ENCODE measurements around the gene IFI27L2. TPM values are rescaled to one million over a fixed set of nuclear protein-coding genes. Genes with fewer than 3 reads are reported as not detected.

Gene IFI27L2
- total RNA-seq, 4 donors from 2014 or later, result 7.8 to 97.8 (median 23.1) TPM

DNA sequence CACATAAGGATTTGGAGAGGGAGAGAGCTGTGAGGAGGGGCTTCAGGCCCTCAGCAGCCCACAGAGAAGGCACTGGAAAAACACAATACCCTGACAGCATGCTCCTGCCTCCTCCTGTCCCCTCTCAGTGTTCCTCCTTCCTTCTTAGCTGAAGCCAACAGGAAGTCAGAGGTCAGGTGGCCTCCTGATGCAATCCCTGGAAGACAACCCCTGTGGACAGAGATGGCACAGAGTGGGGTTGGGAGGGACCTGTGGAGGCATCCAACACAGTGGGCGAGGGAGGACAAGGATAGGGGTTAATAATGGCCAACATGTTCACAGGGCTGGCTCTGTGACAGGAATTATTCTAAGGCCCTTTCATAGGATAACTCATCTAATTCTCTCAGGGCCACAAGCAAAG is 15.4 kb upstream of the IFI27L2 start:
- H3K27ac ChIP-seq, result no peak overlapping the region
- intact Hi-C loops (cut with DNase I), result no loop called here
- WGBS, 2 donors, result 79 to 90% methylated on average over 1 of the region's 1 CpG

DNA sequence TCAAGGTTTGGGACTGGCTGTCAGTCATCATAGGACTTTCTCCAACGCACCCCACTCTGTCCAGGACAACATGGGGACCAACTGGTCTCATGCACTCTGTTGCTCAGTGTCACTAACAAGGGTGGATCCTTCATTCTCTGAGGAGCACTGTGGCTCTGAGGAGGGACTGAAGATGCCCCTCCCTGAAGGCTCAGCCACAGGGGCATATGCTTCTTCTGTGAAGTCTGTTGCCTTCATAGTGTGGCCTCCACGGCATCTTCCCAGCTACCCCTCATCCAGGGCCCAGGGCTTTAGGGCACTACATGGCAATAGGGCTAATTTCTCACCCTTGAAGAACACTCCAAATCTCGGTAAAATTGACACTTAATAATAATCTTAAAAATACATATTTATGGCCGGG is 14.3 kb upstream of the IFI27L2 start:
- no peak overlapping the region for H3K4me3 ChIP-seq (replicated peaks in 1 of 3)
- 83 to 84% methylated on average over 4 of the region's 4 CpGs for WGBS, 2 donors
- H3K27me3 ChIP-seq, result no peaks in the 10 kb centered on the region
- no peaks in the 10 kb centered on the region for H3K9me3 ChIP-seq
- no peak for TF ChIP-seq POLR2A (IDR thresholded peaks at IDR 0.05)
- TF ChIP-seq, protein P1, sequence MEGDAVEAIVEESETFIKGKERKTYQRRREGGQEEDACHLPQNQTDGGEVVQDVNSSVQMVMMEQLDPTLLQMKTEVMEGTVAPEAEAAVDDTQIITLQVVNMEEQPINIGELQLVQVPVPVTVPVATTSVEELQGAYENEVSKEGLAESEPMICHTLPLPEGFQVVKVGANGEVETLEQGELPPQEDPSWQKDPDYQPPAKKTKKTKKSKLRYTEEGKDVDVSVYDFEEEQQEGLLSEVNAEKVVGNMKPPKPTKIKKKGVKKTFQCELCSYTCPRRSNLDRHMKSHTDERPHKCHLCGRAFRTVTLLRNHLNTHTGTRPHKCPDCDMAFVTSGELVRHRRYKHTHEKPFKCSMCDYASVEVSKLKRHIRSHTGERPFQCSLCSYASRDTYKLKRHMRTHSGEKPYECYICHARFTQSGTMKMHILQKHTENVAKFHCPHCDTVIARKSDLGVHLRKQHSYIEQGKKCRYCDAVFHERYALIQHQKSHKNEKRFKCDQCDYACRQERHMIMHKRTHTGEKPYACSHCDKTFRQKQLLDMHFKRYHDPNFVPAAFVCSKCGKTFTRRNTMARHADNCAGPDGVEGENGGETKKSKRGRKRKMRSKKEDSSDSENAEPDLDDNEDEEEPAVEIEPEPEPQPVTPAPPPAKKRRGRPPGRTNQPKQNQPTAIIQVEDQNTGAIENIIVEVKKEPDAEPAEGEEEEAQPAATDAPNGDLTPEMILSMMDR (IDR thresholded peaks at IDR 0.05), result no peak
- intact Hi-C loops (cut with DNase I), result no loop called here
- H3K27ac ChIP-seq, result no peak overlapping the region
- no peaks in the 10 kb centered on the region for H3K4me1 ChIP-seq
- H3K36me3 ChIP-seq, result no peaks in the 10 kb centered on the region
- no peak for DNase-seq

More for the DNA sequence above, 15.4 kb upstream of the IFI27L2 start:
- no peaks in the 10 kb centered on the region for H3K36me3 ChIP-seq
- no peak for DNase-seq
- H3K27me3 ChIP-seq, result no peaks in the 10 kb centered on the region
- TF ChIP-seq, protein P1 (IDR thresholded peaks at IDR 0.05), result no peak
- no peak for TF ChIP-seq POLR2A (IDR thresholded peaks at IDR 0.05)
- no peak overlapping the region for H3K4me3 ChIP-seq (replicated peaks in 1 of 3)
- H3K9me3 ChIP-seq, result no peaks in the 10 kb centered on the region
- H3K4me1 ChIP-seq, result no peaks in the 10 kb centered on the region

GRCh38 chr14:94143239-94143638 is 13.8 kb upstream of the IFI27L2 start:
- intact Hi-C loops (cut with DNase I), result no loop called here
- H3K27me3 ChIP-seq, result no peaks in the 10 kb centered on the region
- DNase-seq, result no peak
- H3K27ac ChIP-seq, result no peak overlapping the region
- H3K4me1 ChIP-seq, result no peaks in the 10 kb centered on the region
- no peaks in the 10 kb centered on the region for H3K36me3 ChIP-seq
- no peak overlapping the region for H3K4me3 ChIP-seq (replicated peaks in 1 of 3)
- WGBS, 2 donors, result 68 to 81% methylated on average over 3 of the region's 3 CpGs
- TF ChIP-seq, protein P1 (IDR thresholded peaks at IDR 0.05), result peak in 1 of 6 experiments; percentile 18
- TF ChIP-seq POLR2A (IDR thresholded peaks at IDR 0.05), result no peak
- no peaks in the 10 kb centered on the region for H3K9me3 ChIP-seq

DNA sequence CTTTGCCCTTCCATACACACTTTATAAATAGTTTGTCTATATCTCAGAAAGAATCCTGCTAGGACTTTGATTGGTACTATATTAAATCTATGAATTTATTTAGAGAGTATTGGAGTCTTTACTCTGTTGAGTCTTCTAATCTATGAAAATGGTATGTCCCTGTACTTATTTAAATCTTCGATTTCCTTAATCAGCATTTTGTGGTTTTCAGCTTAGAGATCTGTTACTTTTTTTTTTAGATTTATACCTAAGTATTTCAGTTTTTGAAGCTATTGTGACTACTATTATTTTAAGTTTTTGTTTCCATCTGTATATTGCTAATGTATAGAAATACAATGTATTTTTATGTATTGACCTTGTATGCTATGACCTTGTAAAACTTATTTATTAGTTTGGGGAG is 13.4 kb upstream of the IFI27L2 start:
- intact Hi-C loops (cut with DNase I), result no loop called here
- H3K4me3 ChIP-seq (replicated peaks in 1 of 3), result no peak overlapping the region
- TF ChIP-seq, protein P1 (IDR thresholded peaks at IDR 0.05), result no peak
- TF ChIP-seq POLR2A (IDR thresholded peaks at IDR 0.05), result no peak
- H3K9me3 ChIP-seq, result no peaks in the 10 kb centered on the region
- no peak overlapping the region for H3K27ac ChIP-seq
- no peaks in the 10 kb centered on the region for H3K27me3 ChIP-seq
- H3K4me1 ChIP-seq, result no peaks in the 10 kb centered on the region
- DNase-seq, result no peak
- no peaks in the 10 kb centered on the region for H3K36me3 ChIP-seq
- 97 to 98% methylated on average over 1 of the region's 1 CpG for WGBS, 2 donors

DNA sequence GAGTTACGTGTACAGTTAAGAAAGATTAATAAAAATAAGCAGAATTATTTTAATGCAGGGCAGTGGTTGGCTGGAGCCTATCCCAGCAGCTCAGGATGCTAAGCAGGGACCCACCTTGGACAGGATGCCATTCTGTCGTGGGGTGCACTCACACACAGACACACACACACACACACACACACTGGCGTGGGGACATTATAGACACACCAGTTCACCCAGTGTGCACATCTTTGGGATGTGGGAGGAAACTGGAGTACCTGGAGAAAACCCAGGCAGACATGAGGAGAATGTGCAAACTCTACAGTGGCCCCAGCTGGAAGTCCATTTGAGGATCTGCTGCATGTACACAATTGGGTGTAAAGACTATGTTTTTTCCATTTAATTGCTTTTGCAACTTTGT is 12.8 kb upstream of the IFI27L2 start:
- no peaks in the 10 kb centered on the region for H3K27me3 ChIP-seq
- H3K9me3 ChIP-seq, result no peaks in the 10 kb centered on the region
- intact Hi-C loops (cut with DNase I), result no loop called here
- H3K36me3 ChIP-seq, result no peaks in the 10 kb centered on the region
- H3K4me1 ChIP-seq, result no peaks in the 10 kb centered on the region
- WGBS, 2 donors, result 78% methylated on average over 3 of the region's 3 CpGs
- no peak for DNase-seq
- no peak overlapping the region for H3K27ac ChIP-seq
- no peak overlapping the region for H3K4me3 ChIP-seq (replicated peaks in 1 of 3)
- no peak for TF ChIP-seq POLR2A (IDR thresholded peaks at IDR 0.05)
- TF ChIP-seq, protein P1 (IDR thresholded peaks at IDR 0.05), result no peak

Data from thyroid gland (tissue), 4 donors.